Ishikawa (cell line): ENCODE data around the gene EFNA5.

Source experiments
- EP300 ChIP-seq: IDR thresholded peaks from 2 replicates; pipeline ENCODE4 v1.6.1; 2012; ENCODE audit warnings: borderline replicate concordance
- REST ChIP-seq: IDR thresholded peaks from 2 replicates; pipeline ENCODE4 v1.6.1; 2012; ENCODE audit warnings: low read depth, mild to moderate bottlenecking
- TAF1 ChIP-seq: IDR thresholded peaks from 2 replicates; pipeline ENCODE4 v1.6.1; 2012; ENCODE audit warnings: low read depth, mild to moderate bottlenecking
- TCF12 ChIP-seq: IDR thresholded peaks from 2 replicates; pipeline ENCODE4 v1.6.1; 2012; ENCODE audit warnings: low read depth
- TEAD4 ChIP-seq: IDR thresholded peaks from 2 replicates; pipeline ENCODE4 v1.6.1; 2012
- YY1 ChIP-seq: IDR thresholded peaks from 2 replicates; pipeline ENCODE4 v1.6.1; 2012; ENCODE audit warnings: low read depth

GRCh38 chr5:107544476-107544875 is 126.3 kb downstream of the EFNA5 start:
- TF ChIP-seq TCF12, result no peak
- no peak for TF ChIP-seq TEAD4
- no peak for TF ChIP-seq EP300
- TF ChIP-seq YY1, result no peak
- TF ChIP-seq REST, result no peak
- TF ChIP-seq TAF1, result no peak
